ENCODE results near the gene C14orf119.
A peak's percentile ranks its signal among the peaks of the same experiment; 100 is the strongest.
"Not testable (repeated sequence)": the region's sequence is repeated elsewhere in the genome, so short reads cannot be mapped to it uniquely, and the experiment has no call there.

The C14orf119 gene

DNA sequence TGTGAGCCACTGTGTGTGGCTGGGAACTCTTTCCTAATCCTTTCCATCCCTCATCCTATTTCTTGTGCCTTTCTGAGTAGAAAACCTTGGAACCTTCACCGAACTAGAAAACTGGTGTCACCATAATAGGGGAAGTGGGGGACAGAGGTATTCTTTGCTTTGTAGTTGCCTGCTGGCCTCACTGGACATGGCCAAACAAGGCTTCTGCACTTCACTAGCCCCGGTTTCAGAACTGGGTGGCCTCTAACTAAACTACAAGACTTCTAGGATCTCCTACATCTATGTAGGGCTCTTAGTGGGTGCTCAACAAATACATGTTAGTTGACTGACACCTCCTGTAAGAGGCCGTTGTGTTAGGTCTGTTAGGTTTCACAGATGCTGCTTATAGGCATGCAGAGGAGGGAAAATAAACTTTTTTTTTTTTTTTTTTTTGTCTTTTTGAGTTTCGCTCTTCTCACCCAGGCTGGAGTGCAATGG is 10.1 kb downstream of the C14orf119 start:
- intact Hi-C loops (cut with DNase I), result no loop called here
- no peak for DNase-seq

GRCh38 chr14:23106747-23107045 is 11.4 kb downstream of the C14orf119 start:
- intact Hi-C loops (cut with DNase I), result no loop called here
- DNase-seq, result peak in 1 of 10 donors; percentile 35

DNA sequence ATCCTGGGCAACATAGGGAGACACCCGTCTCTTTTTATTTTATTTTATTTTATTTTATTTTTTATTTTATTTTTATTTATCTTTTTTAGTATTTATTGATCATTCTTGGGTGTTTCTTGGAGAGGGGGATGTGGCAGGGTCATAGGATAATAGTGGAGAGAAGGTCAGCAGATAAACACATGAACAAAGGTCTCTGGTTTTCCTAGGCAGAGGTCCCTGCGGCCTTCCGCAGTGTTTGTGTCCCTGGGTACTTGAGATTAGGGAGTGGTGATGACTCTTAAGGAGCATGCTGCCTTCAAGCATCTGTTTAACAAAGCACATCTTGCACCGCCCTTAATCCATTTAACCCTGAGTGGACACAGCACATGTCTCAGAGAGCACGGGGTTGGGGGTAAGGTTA is 12.3 kb downstream of the C14orf119 start:
- DNase-seq; intact Hi-C loops (cut with DNase I): not testable (repeated sequence)

DNA sequence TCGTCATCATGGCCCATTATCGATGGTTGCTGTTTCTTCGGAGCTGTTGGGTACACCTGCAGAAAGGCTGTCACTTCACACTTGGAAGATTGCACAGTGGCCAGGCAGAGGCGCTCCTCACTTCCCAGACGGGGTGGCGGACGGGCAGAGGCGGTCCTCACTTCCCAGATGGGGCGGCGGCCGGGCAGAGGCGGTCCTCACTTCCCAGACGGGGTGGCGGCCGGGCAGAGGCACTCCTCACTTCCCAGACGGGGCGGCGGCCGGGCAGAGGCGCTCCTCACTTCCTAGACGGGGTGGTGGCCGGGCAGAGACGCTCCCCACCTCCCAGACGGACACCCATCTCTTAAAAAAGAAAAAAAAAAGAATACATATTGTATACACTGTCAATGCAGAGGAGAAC is 12.9 kb downstream of the C14orf119 start:
- intact Hi-C loops (cut with DNase I), result not testable (repeated sequence)
- DNase-seq, result peak in 1 of 10 donors; percentile 59

DNA sequence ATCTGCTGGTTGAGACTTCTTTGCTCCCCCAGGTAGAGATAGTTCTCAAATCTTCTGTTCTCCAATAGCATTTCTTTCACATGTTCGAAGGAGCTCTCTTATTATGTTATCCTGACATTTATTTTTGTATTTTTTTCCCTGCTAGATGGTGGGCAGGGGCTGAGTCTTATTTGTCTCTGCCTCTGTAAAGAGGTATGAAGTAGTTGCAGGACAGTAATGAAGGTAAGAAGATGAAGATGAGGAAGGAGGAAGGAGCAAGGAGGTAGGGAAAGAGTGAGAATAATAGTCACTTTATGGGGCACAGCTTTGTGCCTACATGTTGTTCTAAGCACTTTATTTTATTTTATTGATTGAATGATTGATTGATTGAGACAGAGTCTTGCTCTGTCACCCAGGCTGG is 14.5 kb downstream of the C14orf119 start:
- intact Hi-C loops (cut with DNase I), result no loop called here
- no peak for DNase-seq

DNA sequence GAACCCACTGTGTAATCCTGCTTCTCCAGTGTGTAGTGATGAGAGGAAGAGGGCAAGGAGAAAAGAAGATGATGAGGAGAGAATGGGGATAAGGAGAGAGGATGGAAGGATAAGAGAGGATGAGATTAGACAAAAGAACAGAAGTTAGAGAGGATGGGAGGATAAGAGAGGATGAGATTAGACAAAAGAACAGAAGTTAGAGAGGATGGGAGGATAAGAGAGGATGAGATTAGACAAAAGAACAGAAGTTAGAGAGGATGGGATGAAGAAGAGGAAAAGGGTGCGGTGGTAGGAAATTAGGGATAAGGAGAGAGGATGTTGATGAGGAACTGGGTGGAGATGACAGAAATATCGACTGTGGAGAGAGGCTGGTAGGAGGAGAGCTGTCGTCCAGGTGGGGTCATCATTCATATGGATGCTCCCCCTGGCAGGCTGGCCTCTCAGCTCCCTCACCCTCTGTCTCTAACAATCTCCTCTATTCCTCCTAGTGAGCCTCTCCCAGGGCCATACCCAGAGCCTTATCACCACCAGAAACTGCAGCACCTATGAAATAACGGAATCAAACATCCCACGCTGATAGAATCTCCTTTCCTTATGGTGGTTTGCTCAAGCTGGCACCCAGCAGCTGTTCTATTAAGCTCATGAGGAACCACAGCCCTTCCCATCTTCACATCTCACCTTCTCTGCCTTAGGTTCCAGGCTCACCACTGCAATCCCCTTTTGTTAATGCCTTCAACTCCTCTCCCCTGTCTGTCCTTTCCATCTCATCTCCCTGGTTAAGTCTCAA is 15.5 kb downstream of the C14orf119 start:
- intact Hi-C loops (cut with DNase I), result no loop called here
- DNase-seq, result no peak

DNA sequence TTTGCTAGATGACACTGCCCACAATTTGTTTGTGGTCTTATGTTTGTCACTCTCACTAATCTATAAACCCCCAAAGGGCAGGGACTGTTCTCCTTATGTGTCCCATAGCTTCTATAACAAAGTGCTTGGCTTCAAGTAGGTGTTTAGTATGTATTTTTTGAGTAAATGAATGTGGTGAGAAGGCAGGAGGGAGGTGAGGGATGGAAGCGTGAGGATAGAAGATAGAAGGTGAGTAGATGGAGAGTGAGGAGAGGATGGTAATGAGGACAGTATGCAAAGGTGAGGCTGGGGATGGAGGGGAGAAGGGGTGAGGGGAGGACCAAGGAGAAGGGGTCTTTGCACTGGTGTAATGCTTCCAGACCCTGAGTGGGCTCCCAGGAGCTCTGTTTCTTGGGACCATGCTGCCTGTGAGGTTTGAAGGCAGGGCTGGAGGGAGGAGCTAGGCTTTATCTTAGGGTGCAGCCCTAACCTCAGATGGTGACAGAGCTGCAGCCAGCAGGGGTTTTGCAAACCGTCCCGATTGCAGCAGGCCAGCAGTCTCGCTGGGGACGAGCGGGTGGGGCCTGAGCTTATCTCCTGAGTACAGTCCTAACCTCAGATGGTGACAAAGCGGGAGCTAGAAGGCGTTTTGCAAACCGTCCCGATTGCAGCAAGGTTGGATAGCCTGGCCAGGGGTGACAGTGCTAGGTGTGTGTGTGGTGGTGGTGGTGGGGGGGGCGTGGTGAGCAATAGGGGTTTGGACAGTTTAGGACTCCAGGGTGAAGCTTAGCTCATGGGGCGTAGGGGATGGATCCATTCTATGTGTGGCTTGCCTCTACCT is 17.3 kb downstream of the C14orf119 start:
- intact Hi-C loops (cut with DNase I), result no loop called here
- DNase-seq, result peak in 1 of 10 donors; percentile 34

DNA sequence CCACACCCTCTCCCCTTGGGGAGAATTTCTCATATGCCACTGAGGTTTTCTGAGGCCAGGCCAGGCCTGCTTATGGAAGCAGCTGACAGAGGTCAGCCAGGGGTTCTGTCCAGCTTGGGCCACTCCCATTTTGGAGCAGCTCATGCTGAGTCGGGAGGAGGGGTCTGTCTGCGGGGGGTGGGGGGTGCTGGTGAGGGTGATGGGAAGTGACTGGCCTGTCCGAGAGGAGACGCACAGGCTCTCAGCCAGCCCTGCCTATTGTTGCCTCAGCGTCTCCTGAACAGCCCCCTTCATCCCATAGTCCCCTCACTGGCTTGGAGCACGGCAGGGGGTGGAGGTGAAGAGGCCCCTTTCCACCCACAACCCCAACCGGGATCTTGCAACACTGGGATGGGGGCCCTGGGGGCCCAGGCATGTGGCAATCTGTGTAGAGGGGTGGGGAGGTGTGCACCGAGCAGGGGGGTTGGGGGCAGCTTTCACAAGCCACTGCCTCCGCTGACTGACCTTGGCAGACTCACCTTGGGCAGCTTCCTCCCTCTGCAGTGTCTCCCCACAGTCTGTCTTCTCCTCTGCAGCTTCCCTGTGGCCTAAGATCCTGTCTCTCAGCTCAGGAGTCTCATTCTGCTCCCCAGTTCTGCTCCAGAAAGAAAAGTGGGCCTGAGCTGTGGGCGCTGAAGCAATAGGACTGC is 18.3 kb downstream of the C14orf119 start:
- DNase-seq, result peak in 1 of 10 donors; percentile 44
- intact Hi-C loops (cut with DNase I), result no loop called here

DNA sequence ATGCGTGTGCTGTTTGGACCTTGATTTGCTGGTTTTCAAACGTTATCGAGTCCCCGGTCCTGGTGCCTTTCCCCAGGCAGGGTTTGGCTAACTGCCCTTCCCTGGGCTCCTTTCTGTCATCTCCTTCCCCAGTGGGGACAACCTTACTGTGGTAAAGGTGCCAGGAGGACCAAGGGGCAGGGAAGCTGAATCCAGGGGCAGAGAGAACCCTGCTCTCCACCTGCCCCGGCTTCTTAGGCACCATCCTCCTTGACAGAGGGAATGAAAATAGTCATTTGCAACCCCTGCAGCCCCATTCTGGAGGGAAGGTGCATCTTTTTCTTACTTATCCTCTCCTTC is 18.8 kb downstream of the C14orf119 start:
- DNase-seq, result no peak
- intact Hi-C loops (cut with DNase I), result no loop called here

- DNase-seq, result peak in 1 of 10 donors; percentile 41
- intact Hi-C loops (cut with DNase I), result no loop called here
Observed at GRCh38 chr14:23114669-23115038, 19.3 kb downstream of the C14orf119 start.

DNA sequence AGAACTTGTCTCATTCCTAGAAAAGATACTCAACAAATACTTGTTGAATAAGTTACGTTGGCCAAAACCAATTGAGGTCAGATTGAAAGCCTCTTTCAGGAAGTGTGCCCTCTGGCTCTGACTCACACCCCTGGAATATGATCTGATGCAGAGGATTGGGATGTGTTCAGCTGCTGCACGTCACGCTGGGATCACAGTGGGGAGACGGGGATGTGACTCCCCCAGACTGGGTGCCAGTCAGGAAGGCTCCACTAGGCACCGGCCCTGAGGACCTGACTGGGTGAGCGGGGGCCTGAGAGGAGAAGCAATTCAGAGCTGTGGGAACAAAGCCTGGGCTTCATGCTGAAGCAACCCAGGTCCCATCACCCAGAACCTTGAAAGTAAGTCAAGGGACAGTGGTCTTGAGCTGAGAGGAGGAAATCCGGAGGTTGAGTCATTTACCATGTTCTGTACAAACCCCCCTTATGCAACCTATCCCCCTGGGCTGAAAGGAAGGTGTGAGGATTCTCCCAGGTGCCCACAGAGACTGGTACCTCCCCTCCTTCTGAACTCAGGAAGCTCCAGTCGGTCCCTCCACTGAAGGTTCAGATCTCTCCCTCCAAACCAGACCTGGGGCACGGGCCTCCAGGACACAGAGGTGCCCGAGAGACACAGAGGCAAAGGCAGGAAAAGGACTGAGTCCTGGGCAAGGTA is 19.9 kb downstream of the C14orf119 start:
- intact Hi-C loops (cut with DNase I), result no loop called here
- peak in 1 of 10 donors; percentile 46 for DNase-seq

DNA sequence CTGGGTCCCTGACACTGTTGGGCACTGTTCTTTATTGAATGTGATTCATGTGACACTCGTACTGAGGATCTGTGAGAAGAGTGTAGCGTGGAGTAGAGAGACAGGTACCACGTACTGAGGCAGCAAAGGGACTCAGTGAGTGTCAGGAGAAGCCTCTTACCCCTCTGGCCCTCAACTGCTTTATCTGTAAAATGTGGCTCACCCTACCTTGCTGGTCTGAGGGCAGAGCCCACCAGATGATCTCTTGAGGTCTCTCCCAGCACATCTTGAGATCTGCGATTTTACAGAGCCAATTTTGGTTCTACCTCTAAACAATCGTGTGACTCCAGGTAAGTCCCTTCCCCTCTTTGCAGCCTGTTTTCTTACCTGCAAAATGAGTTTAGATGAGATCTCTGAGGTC is 20.6 kb downstream of the C14orf119 start:
- DNase-seq, result no peak
- intact Hi-C loops (cut with DNase I), result no loop called here

- intact Hi-C loops (cut with DNase I), result no loop called here
- DNase-seq, result peak in 1 of 10 donors; percentile 52
Observed at GRCh38 chr14:23117371-23118020, 22.2 kb downstream of the C14orf119 start.

DNA sequence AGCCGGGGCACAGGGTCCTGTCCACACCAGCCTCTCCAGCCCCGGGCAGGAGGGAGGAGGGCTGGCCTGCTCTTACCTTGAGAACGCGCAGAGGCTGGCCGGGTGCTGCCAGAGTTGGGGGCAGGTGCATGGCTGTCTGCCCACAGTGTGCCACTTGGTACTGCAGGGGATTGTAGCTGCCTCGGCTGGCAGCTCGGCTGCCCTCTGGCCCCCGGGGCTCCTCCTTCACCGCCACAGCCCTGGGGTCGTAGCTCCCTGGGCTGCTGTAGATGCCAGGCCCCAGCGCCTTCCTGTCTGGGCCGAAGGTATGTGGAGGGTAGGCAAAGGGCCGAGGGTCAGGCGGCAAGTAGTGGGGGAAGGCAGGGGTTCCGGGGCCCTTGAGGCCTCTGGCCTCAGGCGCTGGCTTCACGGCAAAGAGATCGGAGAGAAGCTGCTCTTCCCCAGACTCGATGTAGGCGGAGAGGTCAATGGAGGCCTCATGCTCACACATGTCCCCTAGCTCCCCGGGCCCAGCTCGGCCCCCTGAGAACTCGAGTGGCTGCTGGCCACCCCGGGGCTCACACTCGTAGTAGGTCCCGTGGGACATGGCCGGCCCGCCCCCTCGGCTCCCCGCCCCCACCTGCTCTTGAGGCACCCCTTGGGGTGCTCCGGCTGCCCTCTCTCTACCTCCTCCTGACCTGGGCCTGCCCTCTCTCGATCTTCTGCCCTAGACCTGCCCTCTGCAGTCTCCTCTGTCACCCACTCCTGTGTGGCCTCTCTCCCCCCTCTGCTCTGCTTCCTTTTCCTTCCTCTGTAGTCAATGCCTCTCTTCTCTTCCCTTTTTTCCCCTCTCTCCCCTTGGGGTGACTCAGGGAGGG is 23.4 kb downstream of the C14orf119 start, which contains the start of gene CEBPE:
CEBPE (minus strand) TSS at position 750 of the 857 bp plus-strand sequence; CDS start at position 586, 164 bp downstream.
- peak in 1 of 10 donors; percentile 70 for DNase-seq
- intact Hi-C loops (cut with DNase I), result no loop called here

DNA sequence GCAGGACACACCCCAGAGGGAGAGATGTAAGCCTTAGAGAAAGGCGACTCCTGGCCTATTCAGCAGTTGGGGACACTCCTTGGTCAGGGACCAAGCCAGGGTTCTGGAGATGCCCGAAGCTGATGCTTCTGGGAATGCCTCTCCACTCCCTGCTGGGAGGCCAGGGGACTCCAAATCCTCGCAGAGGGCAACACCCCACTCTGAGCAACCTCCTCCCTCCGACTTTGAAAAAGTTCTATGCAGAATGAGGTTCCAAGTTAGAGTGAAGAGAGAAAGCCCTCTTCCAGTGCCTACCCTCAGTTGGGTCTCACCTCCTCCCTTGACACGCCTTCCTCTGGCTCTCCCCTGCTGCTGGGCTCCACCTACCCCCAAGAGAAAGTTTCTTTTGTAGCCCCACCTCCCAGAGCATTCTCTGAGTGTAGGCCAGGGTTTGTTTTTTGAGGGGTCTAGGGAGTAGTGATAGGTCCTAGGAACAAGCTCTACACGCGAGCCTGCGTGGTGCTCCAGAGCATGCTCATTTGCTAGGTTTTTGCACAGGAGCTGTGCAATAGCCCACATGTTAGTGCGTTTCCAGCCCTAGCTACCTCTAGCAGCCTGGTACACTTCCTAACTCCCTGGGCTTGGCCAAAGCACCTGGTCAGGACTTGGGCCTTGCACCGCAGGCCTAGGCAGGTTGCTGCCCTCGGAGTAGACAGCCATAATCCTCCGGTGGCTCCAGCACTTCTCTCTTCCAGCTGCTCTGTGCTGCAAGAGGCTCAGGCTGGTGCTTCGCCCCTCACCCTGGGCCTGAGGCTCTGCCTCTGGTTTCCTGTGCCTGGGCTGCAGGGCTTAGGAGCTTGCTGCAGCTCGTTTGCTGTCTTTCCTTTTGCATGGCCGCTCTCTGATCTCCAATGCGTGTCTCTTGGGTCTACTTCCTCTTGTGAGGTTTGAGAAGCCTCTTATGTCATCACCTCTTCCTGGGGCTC is 24.3 kb downstream of the C14orf119 start:
- DNase-seq, result peak in 1 of 10 donors; percentile 63

DNA sequence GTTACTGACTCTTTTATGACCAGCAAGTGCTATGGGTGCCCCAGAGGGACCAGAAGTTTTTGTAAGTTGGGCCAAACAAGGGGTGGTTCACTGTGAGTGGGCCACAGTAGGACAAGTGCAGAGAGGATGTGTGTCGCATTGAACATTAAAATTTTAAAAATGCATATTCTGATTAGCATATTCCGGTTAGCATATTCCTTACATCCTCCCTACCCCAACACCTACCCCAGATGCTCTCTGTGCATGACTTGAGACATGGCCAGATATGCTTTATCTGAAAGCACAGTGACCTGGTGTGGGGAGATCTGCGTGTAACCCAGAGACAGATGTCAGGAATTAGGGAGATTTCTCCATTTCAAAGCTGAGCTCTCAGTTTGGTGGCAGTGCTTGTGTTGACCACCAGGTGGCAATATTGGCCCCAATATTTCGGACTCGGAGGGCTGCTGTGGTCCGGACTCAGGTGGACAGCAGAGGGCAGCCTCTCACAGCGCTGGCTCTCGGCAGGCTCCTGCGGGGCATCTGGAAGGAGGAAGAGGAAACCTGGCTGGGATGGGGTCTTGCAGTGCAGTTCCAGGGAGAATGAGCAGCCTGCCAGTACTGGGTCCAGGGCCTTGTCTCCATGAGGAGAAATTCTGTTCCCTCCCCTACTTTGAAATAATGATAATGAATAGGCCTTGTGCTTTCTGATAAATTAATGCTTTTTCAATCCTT is 25.4 kb downstream of the C14orf119 start:
- DNase-seq, result peak; percentile 81 to 98 (median 90)
- intact Hi-C loops (cut with DNase I), result loop anchor here (1.0 to 5.0 kb wide), 2 partner anchors 67 to 177 kb away; no protein-coding TSS in a partner anchor

More for the DNA sequence above, 24.3 kb downstream of the C14orf119 start:
- intact Hi-C loops (cut with DNase I), result loop anchor here (5.0 kb wide), 1 partner anchor 178 kb away; no protein-coding TSS in a partner anchor

GRCh38 chr14:23121361-23121771 is 26.1 kb downstream of the C14orf119 start:
- DNase-seq, result peak in 1 of 10 donors; percentile 80

More at GRCh38 chr14:23121361-23121771, 26.1 kb downstream of the C14orf119 start:
- intact Hi-C loops (cut with DNase I), result loop anchor here (1.0 to 5.0 kb wide), 2 partner anchors 66 to 176 kb away; no protein-coding TSS in a partner anchor
